Peyer's patch (tissue), 4 donors: Measurements from ENCODE around the gene DHRS1.

Experiments used
- POLR2A ChIP-seq, 2 donors: fragments of 450-650 bp; IDR thresholded peaks; one replicate each; pipeline ENCODE4 v1.5.1; 2017; ENCODE audit warnings: antibody characterized with exemption in 2 of 2, mild to moderate bottlenecking in 2 of 2, moderate library complexity in 2 of 2
- TF ChIP-seq, protein P1 (sequence below), 6 experiments: fragments of 450-650 bp in 4 of 6; fragments of 200-600 bp in 2 of 6; sonication (generic) in 1 of 6; IDR thresholded peaks; one replicate each; pipeline ENCODE4 v1.5.1; 2017 to 2019; ENCODE audit warnings: antibody characterized with exemption in 6 of 6, mild to moderate bottlenecking in 3 of 6, moderate library complexity in 1 of 6

- TF ChIP-seq, protein P1, sequence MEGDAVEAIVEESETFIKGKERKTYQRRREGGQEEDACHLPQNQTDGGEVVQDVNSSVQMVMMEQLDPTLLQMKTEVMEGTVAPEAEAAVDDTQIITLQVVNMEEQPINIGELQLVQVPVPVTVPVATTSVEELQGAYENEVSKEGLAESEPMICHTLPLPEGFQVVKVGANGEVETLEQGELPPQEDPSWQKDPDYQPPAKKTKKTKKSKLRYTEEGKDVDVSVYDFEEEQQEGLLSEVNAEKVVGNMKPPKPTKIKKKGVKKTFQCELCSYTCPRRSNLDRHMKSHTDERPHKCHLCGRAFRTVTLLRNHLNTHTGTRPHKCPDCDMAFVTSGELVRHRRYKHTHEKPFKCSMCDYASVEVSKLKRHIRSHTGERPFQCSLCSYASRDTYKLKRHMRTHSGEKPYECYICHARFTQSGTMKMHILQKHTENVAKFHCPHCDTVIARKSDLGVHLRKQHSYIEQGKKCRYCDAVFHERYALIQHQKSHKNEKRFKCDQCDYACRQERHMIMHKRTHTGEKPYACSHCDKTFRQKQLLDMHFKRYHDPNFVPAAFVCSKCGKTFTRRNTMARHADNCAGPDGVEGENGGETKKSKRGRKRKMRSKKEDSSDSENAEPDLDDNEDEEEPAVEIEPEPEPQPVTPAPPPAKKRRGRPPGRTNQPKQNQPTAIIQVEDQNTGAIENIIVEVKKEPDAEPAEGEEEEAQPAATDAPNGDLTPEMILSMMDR (IDR thresholded peaks at IDR 0.05), result no peak
- TF ChIP-seq POLR2A (IDR thresholded peaks at IDR 0.05), result no peak
Observed at GRCh38 chr14:24264298-24264697, 35.3 kb downstream of the DHRS1 start.
